Stimulated activated effector memory CD8-positive, alpha-beta T cell treated with anti-CD3 and anti-CD28 coated beads, Interleukin-12 subunit alpha, Interleukin-12 subunit beta, amount 100 ng/mL, for 72 hours (primary cell): ENCODE measurements around the gene PRKAR1B.

ENCODE experiments used
- ATAC-seq: fragments of 150-1000 bp; cut with Tn5 transposase; 2 replicates; pipeline ENCODE4 v1.10.0; 2021
- DNase-seq, 2 donors: peaks; one replicate each; pipeline ENCODE4 v3.0.0; 2021 to 2022; ENCODE audit warnings: low spot score in 2 of 2
- H3K27ac Mint-ChIP-seq: one replicate; pipeline ENCODE4 v1.8.0; 2022; ENCODE audit warnings: mild to moderate bottlenecking, mixed read lengths
- H3K36me3 Mint-ChIP-seq: one replicate; pipeline ENCODE4 v1.8.0; 2022; ENCODE audit warnings: mild to moderate bottlenecking, mixed read lengths
- H3K4me1 Mint-ChIP-seq: one replicate; pipeline ENCODE4 v1.8.0; 2022; ENCODE audit warnings: mixed read lengths
- H3K4me3 Mint-ChIP-seq: one replicate; pipeline ENCODE4 v1.8.0; 2022; ENCODE audit warnings: mild to moderate bottlenecking, mixed read lengths
- H3K9me3 Mint-ChIP-seq: one replicate; pipeline ENCODE4 v1.8.0; 2022; ENCODE audit warnings: mixed read lengths

The PRKAR1B gene

DNA sequence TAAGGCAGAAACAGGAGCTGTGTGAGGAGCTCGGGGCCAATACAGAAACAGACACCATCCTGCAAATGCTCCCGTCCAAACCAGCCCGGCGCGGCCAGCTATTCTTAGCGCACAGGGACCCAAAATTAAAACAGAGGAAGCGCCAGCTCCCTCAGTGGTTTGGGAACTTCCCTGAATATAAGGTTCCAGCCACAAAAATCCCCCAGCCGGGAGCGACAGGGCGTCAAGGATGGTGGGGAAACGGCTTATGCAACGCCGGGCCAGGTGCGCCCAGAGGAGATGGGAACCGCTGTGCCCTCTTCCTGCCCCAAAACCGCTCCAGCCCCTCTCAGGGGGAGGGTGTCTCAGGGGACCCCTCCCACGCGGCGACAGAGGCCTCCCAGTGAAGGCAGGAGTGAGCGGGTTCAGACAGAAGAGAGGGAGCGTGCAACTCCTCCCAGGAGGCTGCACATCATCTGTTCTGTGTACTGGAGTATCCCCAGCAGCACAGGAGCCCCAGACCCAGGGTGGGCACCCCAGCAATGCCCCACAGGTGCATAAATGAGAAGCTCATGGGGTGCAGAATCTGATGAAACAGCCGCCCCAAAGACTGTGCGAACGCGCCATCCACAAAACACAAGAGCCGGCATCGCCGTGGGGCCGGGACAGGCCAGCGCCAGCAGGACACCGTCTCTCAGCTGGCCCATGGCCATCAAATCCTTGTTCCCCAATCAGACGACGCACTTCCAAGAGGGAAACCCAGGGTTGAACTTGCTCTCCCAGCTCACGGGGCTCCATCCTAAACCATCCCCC, 133.6 kb downstream of the PRKAR1B start:
- Mint-ChIP-seq H3K36me3 (peaks cover 24% of the 10 kb centered on the region), H3K27ac (peak overlapping the region; percentile 56), H3K9me3 (peaks cover 4% of the 10 kb centered on the region), H3K4me3 (peak overlapping the region; percentile 13), H3K4me1 (peaks cover 46% of the 10 kb centered on the region)
- DNase-seq = no peak
- ATAC-seq = no peak

DNA sequence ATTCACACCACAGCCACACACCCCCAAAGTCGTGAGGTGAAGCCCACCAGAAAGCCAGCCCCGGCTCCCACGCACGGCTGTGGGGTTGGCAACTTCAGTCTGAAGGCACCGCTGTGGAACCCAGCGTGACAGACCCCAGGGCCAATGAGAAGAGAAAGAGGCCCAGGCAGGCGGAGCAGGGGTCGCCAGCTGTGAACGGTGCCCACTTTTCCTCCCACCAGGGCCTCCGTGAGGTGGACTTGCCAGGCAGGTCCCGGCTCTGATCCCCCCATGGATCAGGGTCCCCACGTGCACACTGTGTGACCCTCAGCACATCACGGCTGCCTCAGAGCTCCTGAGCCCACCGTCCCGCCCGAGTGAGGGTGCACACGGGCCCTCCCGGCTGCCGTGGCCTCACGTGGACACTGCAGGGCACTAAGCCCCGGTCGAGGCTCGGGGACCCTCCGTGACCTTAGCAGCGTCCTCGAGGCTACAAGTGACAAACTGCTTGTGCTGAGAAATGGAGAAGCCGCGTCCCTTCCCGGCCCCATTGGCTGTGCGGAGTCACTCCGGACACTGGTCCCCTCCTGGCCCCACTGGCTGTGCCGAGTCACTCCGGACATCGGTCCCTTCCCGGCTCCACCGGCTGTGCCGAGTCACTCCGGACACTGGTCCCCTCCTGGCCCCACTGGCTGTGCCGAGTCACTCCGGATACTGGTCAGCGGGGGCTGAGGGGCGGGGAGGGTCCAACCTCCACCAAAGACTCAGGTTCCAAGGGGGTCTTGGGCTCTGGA, 135.0 kb downstream of the PRKAR1B start:
- Mint-ChIP-seq H3K36me3 (peaks cover 39% of the 10 kb centered on the region), H3K4me1 (peaks cover 48% of the 10 kb centered on the region), H3K4me3 (no peak overlapping the region), H3K9me3 (peaks cover 9% of the 10 kb centered on the region), H3K27ac (no peak overlapping the region)
- ATAC-seq (no peak), DNase-seq (no peak)

DNA sequence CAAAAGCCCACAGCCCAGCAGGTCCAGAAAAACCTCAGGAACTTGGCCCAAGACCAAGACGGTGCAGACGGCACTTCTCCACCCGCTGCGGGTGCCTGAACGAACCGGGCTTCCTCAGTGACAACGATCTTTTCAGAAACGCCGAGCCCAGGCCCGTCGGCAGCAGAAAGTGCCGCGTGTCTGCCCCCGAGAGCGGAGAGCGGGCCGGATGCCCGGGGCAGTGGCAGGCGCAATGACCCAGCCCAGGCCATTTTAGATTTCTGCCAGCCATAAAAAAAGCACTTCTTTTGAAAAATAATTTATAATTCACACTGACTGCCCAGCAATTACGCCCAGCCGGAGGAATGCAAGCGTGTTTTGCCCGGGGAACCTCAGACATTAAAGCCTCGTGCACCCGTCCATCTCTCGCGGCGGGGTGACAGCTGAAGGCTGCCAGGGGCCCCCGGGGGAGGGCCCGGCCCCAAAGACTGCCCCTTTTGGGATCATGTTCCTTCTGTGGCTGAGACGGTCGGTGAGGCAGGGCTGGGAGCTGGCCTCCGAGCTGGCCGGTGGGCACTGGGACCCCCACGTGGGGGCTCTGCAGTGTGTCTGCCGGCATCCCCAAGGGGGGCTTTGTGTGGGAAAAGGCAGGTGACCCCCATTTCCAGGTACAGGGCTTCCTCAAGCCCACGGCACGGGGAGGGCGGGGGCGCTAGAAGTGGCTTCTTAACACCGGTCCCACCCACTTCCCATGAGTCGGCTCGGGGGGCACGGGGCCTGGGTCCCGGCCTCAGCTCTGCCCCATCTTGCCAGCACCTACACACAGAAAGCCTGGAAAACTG, 136.1 kb downstream of the PRKAR1B start:
- no peak overlapping the region for H3K27ac Mint-ChIP-seq
- DNase-seq (no peak), ATAC-seq (no peak)
- peaks cover 9% of the 10 kb centered on the region for H3K9me3 Mint-ChIP-seq
- H3K4me1 Mint-ChIP-seq = peaks cover 49% of the 10 kb centered on the region
- no peak overlapping the region for H3K4me3 Mint-ChIP-seq
- H3K36me3 Mint-ChIP-seq = peaks cover 45% of the 10 kb centered on the region

DNA sequence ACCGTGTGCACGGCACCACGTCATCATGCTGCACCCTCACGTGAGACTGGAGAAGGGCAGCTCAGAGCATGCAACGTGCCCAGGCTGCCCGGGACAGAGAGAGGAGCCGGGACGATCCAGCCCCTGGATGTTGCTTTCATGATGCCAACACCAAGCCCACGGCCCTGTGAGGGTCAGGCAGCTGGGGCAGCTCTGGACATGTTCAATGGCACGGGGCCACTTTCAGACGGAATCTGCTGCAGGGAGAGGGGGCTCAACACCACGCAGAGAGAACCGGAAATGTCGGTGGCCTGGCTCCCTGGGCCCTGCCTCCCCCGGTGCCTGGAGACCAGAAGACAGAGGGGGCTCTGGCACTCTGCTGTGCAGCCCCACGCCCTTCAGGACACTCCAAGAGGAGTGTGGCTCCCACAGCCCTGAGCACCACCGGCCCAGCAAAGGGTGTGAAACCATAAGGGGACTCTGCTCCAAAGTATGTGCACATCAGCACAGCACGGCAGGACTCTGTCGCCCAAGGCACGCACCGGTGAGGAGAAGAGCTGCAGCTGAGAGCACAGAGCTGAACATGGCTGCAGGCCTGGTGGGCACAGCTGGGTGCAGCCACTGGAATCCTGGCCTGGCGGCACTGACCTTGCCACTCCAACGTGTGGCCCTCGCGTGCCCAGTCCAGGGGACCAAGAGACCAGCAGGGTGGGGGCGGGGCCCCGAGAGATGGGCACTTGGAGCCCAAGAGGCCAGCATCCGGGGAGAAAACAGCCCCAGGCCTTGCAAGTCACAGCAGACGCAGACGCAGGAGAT, 137.1 kb downstream of the PRKAR1B start:
- no peak for ATAC-seq
- H3K4me1 Mint-ChIP-seq = peaks cover 50% of the 10 kb centered on the region
- H3K27ac Mint-ChIP-seq = no peak overlapping the region
- no peak for DNase-seq
- peaks cover 51% of the 10 kb centered on the region for H3K36me3 Mint-ChIP-seq
- H3K4me3 Mint-ChIP-seq = no peak overlapping the region
- H3K9me3 Mint-ChIP-seq = peaks cover 9% of the 10 kb centered on the region

DNA sequence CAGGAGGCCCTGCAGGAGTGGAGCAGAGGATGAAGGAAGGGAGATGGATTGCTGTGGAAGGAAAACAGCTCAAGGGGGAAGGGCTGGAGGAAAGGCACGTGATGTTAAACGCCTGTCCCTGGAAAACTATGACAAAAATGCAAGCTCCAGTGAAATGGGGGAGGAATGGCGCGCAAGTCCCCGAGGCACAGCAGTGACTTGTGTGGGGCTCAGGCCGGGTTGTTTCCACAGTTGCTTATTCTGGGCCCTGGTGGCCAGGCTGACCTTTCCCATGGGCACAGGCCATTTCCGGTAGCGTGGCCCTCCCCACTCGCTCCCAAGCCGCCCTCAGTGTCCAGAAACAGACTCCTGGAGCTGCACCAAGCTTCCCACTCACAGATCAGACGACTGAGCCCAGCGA, 139.3 kb downstream of the PRKAR1B start:
- DNase-seq (no peak), ATAC-seq (no peak)
- H3K36me3 Mint-ChIP-seq = peaks cover 68% of the 10 kb centered on the region
- H3K27ac Mint-ChIP-seq = peak overlapping the region; percentile 92
- no peak overlapping the region for H3K4me3 Mint-ChIP-seq
- peaks cover 9% of the 10 kb centered on the region for H3K9me3 Mint-ChIP-seq
- H3K4me1 Mint-ChIP-seq = peaks cover 56% of the 10 kb centered on the region

DNA sequence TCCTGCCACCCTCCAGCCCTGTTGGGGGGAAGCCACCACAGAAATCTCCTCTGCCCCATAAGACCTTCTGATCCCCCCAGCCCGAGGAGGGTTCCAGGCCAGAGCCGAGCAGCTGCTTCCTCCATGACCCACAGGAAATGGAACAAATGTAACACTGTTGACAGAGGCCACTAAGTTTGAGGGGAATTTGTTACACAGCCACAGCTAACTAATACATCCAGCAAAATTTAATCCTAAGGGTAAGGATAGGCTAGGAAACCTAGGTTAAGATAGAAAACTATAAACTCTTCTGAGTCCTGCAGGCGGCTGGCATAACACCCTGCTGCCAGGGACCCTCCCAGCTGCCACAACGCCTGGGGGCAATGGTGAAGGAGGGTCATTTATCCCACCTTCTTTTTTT, 140.6 kb downstream of the PRKAR1B start:
- H3K4me3 Mint-ChIP-seq = peak overlapping the region; percentile 80
- H3K27ac Mint-ChIP-seq = peak overlapping the region; percentile 92
- ATAC-seq = no peak

DNA sequence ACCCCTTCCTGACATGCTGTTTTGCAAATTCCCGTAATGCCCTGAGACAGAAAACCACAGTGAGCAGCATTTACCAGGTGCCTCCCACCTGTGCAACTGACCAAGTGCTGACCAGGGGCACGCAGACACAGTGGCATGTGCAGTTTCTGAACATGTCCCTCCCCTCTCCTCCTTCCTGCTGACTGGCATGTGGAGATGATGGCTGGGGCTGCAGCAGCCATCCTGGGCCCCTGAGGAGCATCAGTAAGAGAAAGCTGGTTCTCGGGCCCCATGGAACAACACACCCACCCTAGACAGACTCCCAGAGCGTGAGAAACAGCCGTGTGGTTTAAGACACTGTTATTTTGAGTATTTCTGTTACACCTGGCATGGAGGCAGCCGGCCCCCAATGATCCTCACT, 141.2 kb downstream of the PRKAR1B start:
- Mint-ChIP-seq H3K4me1 (peaks cover 48% of the 10 kb centered on the region), H3K4me3 (peak overlapping the region; percentile 80), H3K36me3 (peaks cover 78% of the 10 kb centered on the region), H3K9me3 (peaks cover 9% of the 10 kb centered on the region), H3K27ac (peak overlapping the region; percentile 92)
- ATAC-seq = no peak
- no peak for DNase-seq

More for the DNA sequence above, 140.6 kb downstream of the PRKAR1B start:
- Mint-ChIP-seq H3K9me3 (peaks cover 9% of the 10 kb centered on the region), H3K4me1 (peaks cover 49% of the 10 kb centered on the region), H3K36me3 (peaks cover 77% of the 10 kb centered on the region)
- no peak for DNase-seq

DNA sequence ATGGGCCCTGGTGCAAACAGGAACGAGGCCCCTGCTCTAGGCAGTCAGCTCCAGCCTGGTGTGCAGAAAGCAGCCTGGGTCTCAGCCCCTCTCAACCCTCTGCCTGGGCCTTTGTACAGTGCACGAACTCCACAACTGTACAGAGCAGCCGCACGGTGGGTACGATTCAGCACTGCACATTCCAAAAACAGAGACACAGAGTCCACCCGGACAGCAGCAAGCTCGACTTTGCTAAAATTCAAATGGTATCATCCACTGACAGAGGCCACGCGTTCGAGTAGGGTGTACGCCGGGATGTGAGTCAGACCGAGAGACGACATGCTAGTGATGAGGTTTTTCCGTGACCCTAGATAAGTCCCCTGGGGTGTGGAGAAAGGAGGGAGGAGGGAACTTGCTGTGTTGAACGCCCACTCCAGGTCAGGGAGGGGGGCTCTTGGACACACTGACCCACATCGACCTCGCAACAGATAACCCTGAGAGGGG, 141.8 kb downstream of the PRKAR1B start:
- peak; percentile 84 for ATAC-seq
- peak; percentile 31 to 79 for DNase-seq
- Mint-ChIP-seq H3K9me3 (peaks cover 9% of the 10 kb centered on the region), H3K4me1 (peaks cover 48% of the 10 kb centered on the region), H3K27ac (peak overlapping the region; percentile 92), H3K36me3 (peaks cover 78% of the 10 kb centered on the region), H3K4me3 (peak overlapping the region; percentile 80)

DNA sequence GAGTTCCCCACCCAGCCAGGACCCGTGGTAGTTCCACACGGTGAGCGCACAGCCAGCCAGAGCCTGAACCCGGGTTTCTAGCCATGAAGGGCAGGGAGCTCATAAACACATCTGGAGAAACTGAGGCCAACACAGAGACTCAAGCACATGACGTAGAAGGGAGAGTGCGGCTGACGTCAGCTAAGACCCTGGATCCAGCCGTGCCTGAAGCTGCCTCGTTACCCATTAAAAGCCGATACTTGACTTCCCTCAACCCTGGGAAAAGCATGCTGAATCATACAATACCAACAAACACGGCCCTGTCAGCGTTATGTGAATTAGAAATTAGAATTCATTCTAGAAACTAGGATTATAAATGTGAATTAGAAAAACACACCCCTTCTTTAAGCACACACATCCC, 142.3 kb downstream of the PRKAR1B start:
- no peak for DNase-seq
- Mint-ChIP-seq H3K4me1 (peaks cover 48% of the 10 kb centered on the region), H3K9me3 (peaks cover 9% of the 10 kb centered on the region), H3K27ac (peak overlapping the region; percentile 92), H3K36me3 (peaks cover 78% of the 10 kb centered on the region), H3K4me3 (peak overlapping the region; percentile 80)
- ATAC-seq = no peak

DNA sequence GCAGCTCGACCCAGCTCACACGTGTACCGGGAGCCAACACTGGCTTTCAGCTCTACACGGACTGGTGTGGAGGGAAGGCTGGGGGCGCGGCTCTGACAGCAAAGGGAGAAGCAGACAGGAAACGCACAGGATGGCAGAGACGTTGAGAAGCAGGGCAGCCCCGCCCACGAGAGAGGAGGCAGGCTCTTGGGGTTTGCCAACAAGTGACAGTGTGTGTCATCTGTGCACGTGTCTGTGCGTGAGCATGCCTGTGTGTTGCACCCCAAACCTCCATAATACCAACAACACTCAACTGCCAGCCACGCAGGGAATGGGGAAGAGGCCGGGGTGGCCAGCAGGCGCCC, 143.0 kb downstream of the PRKAR1B start:
- ATAC-seq = peak; percentile 91
- Mint-ChIP-seq H3K4me3 (peak overlapping the region; percentile 80), H3K27ac (peak overlapping the region; percentile 92), H3K36me3 (peaks cover 80% of the 10 kb centered on the region), H3K4me1 (peaks cover 47% of the 10 kb centered on the region), H3K9me3 (peaks cover 9% of the 10 kb centered on the region)
- peak; percentile 60 to 85 for DNase-seq

DNA sequence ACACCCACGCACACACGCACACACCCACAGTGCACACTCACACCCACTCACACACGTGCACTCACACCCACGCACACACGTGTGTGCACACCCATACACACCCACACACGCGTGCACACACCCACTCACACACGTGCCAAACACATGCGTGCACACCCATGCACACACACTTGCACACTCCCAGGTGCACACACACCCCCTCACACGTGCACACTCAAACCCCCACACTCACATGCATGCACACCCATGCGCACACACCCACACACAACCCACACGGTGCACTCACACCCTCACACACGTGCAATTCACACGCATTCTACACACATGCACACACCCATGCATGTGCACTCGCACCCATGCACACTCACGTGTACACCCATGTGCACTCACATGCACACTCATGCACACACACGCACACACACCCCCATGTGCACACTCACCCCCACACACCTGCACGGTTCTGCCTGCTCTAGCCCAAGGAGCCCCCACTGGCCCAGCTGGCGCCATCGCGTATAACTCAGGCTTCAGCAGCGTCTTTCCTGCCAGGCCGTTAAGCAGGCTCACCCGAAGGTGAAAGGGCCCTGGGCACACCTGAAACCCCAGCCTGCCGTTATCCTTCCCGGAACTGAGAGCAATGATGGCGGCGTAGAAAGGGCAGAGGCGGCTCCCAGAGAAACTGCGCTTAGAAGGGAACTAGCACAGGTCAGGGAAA, 143.5 kb downstream of the PRKAR1B start:
- Mint-ChIP-seq H3K4me1 (peaks cover 42% of the 10 kb centered on the region), H3K4me3 (peak overlapping the region; percentile 80), H3K36me3 (peaks cover 80% of the 10 kb centered on the region), H3K27ac (peak overlapping the region; percentile 92), H3K9me3 (peaks cover 5% of the 10 kb centered on the region)
- peak; percentile 47 for ATAC-seq
- no peak for DNase-seq

DNA sequence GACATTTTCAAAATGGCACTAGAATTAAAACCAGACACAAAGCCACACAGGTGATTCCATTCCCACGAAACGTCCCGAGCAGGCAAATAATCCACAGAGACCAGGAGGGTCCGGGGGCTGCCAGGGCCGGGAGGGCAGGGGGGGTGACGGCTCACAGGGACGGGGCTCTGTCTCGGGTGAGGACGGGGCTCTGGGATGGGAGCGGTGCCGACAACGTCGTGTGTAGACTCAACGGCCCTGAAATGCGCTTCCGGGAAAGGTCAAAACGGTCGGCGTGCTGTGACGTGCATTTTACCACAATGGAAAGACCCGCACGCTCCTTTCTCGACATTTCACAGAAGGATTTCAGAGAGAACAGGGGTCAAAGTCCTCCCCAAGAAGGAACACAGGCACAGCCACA, 144.2 kb downstream of the PRKAR1B start:
- H3K27ac Mint-ChIP-seq = peak overlapping the region; percentile 92
- H3K36me3 Mint-ChIP-seq = peaks cover 79% of the 10 kb centered on the region
- DNase-seq (no peak), ATAC-seq (no peak)
- no peaks in the 10 kb centered on the region for H3K9me3 Mint-ChIP-seq
- peaks cover 36% of the 10 kb centered on the region for H3K4me1 Mint-ChIP-seq
- H3K4me3 Mint-ChIP-seq = peak overlapping the region; percentile 80

DNA sequence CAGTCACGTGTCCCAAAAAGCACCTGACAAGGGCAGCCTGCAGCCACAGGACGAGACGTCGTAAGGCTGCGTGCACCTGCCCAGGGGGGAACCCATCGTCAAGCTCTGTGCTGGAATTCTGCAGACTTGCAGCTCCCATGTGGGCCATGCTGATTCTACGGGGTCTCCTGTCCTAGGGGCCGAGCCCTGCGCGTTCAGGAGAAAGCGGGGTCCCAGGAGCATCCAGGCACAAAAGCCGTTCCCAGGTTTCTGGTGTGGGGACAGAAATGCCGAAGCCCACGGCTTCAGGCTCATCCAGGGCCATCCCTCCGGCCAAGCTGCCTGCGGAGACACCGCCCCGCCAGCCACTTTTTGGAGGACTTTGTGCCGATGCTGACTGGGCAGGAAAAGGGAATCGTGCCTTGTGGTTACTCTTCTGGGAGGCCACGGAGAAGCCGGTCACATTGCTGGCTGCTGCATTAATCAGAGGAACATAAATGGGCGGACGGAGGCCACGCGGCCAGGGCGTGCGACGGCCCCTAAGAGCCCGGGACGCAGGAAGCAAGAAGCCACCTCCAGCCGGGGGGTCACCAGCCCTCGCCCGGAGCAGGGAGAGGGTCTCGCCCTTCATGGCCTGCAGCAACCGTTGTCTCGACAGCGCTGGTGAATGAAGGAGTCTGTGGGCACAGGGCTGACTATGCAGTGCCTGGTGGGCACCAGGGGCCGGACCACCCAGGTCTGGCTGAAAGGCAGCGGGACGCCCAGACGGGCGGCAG, 144.8 kb downstream of the PRKAR1B start:
- peaks cover 35% of the 10 kb centered on the region for H3K4me1 Mint-ChIP-seq
- DNase-seq (no peak), ATAC-seq (no peak)
- peak overlapping the region; percentile 80 for H3K4me3 Mint-ChIP-seq
- H3K27ac Mint-ChIP-seq = no peak overlapping the region
- peaks cover 73% of the 10 kb centered on the region for H3K36me3 Mint-ChIP-seq
- H3K9me3 Mint-ChIP-seq = no peaks in the 10 kb centered on the region
